Measurements from ENCODE around the gene SLC6A8. TPM values are rescaled to one million over a fixed set of nuclear protein-coding genes. Genes with fewer than 3 reads are reported as not detected.

SLC6A8 gene
- total and polyA plus RNA-seq, 2 of the 4 experiments (the other 2 are of a cell fraction) = 7.2 to 25.5 TPM

DNA sequence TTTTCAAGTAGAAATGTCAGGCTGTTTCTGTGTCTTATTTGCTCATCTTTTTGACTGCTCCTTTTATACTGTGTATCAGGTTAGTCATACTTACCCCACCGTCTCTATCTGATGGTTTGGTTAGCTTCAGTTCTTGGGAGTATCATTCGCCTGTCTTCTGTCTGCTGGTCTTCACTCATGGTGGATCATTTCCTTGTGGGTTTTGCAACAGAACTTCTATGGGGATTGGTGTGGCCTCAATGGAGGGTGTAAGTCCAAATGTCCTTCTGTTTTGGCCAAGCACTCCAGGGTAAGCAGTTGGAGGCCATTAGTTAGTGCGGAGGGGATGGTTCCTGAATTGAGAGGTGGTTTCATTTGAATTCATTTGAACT, 44.1 kb downstream of the SLC6A8 start:
- TF ChIP-seq RFX5 (IDR thresholded peaks at IDR 0.05; ENCODE audit: low read depth, low read length) (no peak), POLR2A (IDR thresholded peaks at IDR 0.05; ENCODE audit: low read depth, low read length) (no peak), MXI1 (IDR thresholded peaks at IDR 0.05; ENCODE audit: borderline replicate concordance, low read depth, low read length) (no peak), MAZ (IDR thresholded peaks at IDR 0.05; ENCODE audit: borderline replicate concordance, low read depth, low read length) (no peak), CEBPB (IDR thresholded peaks at IDR 0.05; ENCODE audit: low read depth, low read length) (no peak), RCOR1 (IDR thresholded peaks at IDR 0.05; ENCODE audit: insufficient replicate concordance, low read length) (no peak), BHLHE40 (IDR thresholded peaks at IDR 0.05; ENCODE audit: low read depth, low read length) (no peak), MAFK (IDR thresholded peaks at IDR 0.05; ENCODE audit: low read depth, low read length) (no peak), CHD1 (IDR thresholded peaks at IDR 0.05; ENCODE audit: low read depth, low read length) (no peak), RAD21 (IDR thresholded peaks at IDR 0.05; ENCODE audit: low read length) (no peak), NFE2L2 (IDR thresholded peaks at IDR 0.05; ENCODE audit: low read depth, low read length) (no peak), SMC3 (IDR thresholded peaks at IDR 0.05; ENCODE audit: low read depth, low read length) (no peak), FOS (IDR thresholded peaks at IDR 0.05; ENCODE audit: low read depth, low read length) (no peak)
- TF ChIP-seq, protein P1, sequence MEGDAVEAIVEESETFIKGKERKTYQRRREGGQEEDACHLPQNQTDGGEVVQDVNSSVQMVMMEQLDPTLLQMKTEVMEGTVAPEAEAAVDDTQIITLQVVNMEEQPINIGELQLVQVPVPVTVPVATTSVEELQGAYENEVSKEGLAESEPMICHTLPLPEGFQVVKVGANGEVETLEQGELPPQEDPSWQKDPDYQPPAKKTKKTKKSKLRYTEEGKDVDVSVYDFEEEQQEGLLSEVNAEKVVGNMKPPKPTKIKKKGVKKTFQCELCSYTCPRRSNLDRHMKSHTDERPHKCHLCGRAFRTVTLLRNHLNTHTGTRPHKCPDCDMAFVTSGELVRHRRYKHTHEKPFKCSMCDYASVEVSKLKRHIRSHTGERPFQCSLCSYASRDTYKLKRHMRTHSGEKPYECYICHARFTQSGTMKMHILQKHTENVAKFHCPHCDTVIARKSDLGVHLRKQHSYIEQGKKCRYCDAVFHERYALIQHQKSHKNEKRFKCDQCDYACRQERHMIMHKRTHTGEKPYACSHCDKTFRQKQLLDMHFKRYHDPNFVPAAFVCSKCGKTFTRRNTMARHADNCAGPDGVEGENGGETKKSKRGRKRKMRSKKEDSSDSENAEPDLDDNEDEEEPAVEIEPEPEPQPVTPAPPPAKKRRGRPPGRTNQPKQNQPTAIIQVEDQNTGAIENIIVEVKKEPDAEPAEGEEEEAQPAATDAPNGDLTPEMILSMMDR (conservative IDR thresholded peaks at IDR 0.05; ENCODE audit: low read depth, low read length) = no peak
- TF ChIP-seq, protein P2, sequence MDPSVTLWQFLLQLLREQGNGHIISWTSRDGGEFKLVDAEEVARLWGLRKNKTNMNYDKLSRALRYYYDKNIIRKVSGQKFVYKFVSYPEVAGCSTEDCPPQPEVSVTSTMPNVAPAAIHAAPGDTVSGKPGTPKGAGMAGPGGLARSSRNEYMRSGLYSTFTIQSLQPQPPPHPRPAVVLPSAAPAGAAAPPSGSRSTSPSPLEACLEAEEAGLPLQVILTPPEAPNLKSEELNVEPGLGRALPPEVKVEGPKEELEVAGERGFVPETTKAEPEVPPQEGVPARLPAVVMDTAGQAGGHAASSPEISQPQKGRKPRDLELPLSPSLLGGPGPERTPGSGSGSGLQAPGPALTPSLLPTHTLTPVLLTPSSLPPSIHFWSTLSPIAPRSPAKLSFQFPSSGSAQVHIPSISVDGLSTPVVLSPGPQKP (IDR thresholded peaks at IDR 0.05; ENCODE audit: borderline replicate concordance, low read depth, low read length) = no peak
- TF ChIP-seq, protein P3, sequence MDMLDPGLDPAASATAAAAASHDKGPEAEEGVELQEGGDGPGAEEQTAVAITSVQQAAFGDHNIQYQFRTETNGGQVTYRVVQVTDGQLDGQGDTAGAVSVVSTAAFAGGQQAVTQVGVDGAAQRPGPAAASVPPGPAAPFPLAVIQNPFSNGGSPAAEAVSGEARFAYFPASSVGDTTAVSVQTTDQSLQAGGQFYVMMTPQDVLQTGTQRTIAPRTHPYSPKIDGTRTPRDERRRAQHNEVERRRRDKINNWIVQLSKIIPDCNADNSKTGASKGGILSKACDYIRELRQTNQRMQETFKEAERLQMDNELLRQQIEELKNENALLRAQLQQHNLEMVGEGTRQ (IDR thresholded peaks at IDR 0.05; ENCODE audit: low read depth, low read length) = no peak
- Histone ChIP-seq H3K27me3 (ENCODE audit: control insufficient read depth, insufficient read depth, low read length) (no peaks in the 10 kb centered on the region), H2BK120ac (ENCODE audit: low read depth, low read length) (no peak overlapping the region), H3K36me3 (ENCODE audit: control insufficient read depth, insufficient read depth, low read length) (peaks cover 7% of the 10 kb centered on the region; the same call in 1 of the 2 replicates), H2AK9ac (replicated peaks; ENCODE audit: low read depth, low read length, poor library complexity) (no peak overlapping the region), H3K79me1 (ENCODE audit: low read depth in 1 of 2, low read length in 2 of 2) (peaks cover 0 to 13% of the 10 kb centered on the region in 2 experiments; a peak in 1 of 4 replicates), H2AFZ (replicated peaks; ENCODE audit: low read length, poor library complexity) (no peak overlapping the region), H3K4me1 (ENCODE audit: control insufficient read depth, insufficient read depth, low read length) (peaks cover 7% of the 10 kb centered on the region; the same call in 1 of the 2 replicates), H3K27ac (ENCODE audit: insufficient read depth, low read length) (no peak overlapping the region), H4K5ac (ENCODE audit: low read depth, low read length) (no peak overlapping the region), H2AK5ac (ENCODE audit: low read depth, low read length) (no peak overlapping the region), H3K14ac (replicated peaks; ENCODE audit: low read depth, low read length) (no peak overlapping the region), H2BK15ac (ENCODE audit: low read depth, low read length) (no peak overlapping the region), H3K9ac (ENCODE audit: low read depth, low read length) (no peak overlapping the region), H4K20me1 (ENCODE audit: insufficient read depth, low read length) (no peaks in the 10 kb centered on the region), H3K56ac (ENCODE audit: extremely low read depth, insufficient read depth, low read length) (no peak overlapping the region), H3K4me3 (ENCODE audit: insufficient read depth, low read depth, low read length) (no peak overlapping the region), H3K18ac (ENCODE audit: low read depth, low read length) (no peak overlapping the region), H3K23ac (ENCODE audit: low read depth, low read length) (no peak overlapping the region), H3K4me2 (ENCODE audit: low read depth, low read length) (no peak overlapping the region), H2BK20ac (ENCODE audit: low read depth, low read length) (no peak overlapping the region), H3K9me3 (ENCODE audit: control insufficient read depth, insufficient read depth, low read length) (no peaks in the 10 kb centered on the region; the same call in 1 of the 2 replicates), H3K9me1 (ENCODE audit: insufficient read depth, low read length) (0 out of 2 replicates have a peak, but pooled peaks cover 5% of the 10 kb centered on the region), H4K91ac (ENCODE audit: insufficient read depth, low read depth, low read length) (no peak overlapping the region), H4K8ac (ENCODE audit: low read depth in 2 of 2, low read length in 2 of 2) (no peak overlapping the region), H2BK5ac (ENCODE audit: low read depth, low read length, poor library complexity, severe bottlenecking) (no peak overlapping the region), H3K4ac (ENCODE audit: low read depth, low read length) (no peak overlapping the region)
- dilution Hi-C loops (cut with HindIII; ENCODE audit: low sequenced_read_pairs, unreplicated experiment) = no loop called here
- DNase-seq = no peak
- intact Hi-C loops (cut with micrococcal nuclease) = no loop called here
- CTCF ChIA-PET = no interaction called here
- no peak for ATAC-seq (ENCODE audit: low read depth)
- POLR2A ChIA-PET (ENCODE audit: unreplicated experiment) = no interaction called here
- BruUV-seq (replicated peaks) = no TSS peak
- WGBS, 2 experiments (ENCODE audit: extremely low coverage in 2 of 2, insufficient read length in 1 of 2) = no CpG with 5 or more reads among the region's 3 CpGs
- in situ Hi-C loops (cut with MboI; ENCODE audit: low sequenced_read_pairs) = no loop called here
